Keratinocyte (primary cell): Measurements from ENCODE around the gene MRPS22.

Experiments
- CTCF ChIP-seq, 3 experiments: IDR thresholded peaks in 1 of 3; conservative IDR thresholded peaks in 1 of 3; optimal IDR thresholded peaks in 1 of 3; 2 replicates in 2 of 3; 3 replicates in 1 of 3; pipeline versions ENCODE3 to v1.5.1; 2011; ENCODE audit warnings: low read length in 3 of 3, mild to moderate bottlenecking in 3 of 3, moderate library complexity in 2 of 3, control low read depth in 1 of 3, inconsistent platforms in 1 of 3; ENCODE audit not compliant: insufficient read depth in 2 of 3; ENCODE audit errors: extremely low read depth in 1 of 3
- EZH2 ChIP-seq: IDR thresholded peaks from one replicate; pipeline ENCODE4 v1.6.1; 2012; ENCODE audit warnings: inconsistent platforms, mild to moderate bottlenecking, low read length, moderate library complexity

- TF ChIP-seq CTCF (optimal IDR thresholded peaks at IDR 0.05 in 1 of 3, IDR thresholded peaks at IDR 0.05 in 1 of 3, conservative IDR thresholded peaks at IDR 0.05 in 1 of 3; ENCODE audit: extremely low read depth in 1 of 3, insufficient read depth in 2 of 3, low read length in 3 of 3), result no peak
- TF ChIP-seq EZH2, result no peak
Measured at GRCh38 chr3:139301183-139301582, 42.6 kb upstream of the MRPS22 start.
